HEK293 (cell line): Measurements from ENCODE around the gene NOB1.

ENCODE experiments used
- PBX3 ChIP-seq: sonication (generic); formaldehyde crosslinking; IDR thresholded peaks from 2 replicates; pipeline ENCODE4 v1.8.1; 2022; ENCODE audit warnings: mild to moderate bottlenecking, moderate library complexity, missing genetic modification reagents
- SALL2 ChIP-seq: fragments of 450-650 bp; formaldehyde crosslinking; IDR thresholded peaks from 2 replicates; pipeline ENCODE4 v1.5.0; 2017; ENCODE audit warnings: missing biosample characterization, mild to moderate bottlenecking, missing genetic modification characterization, borderline replicate concordance
- SP2 ChIP-seq: fragments of 450-650 bp; formaldehyde crosslinking; IDR thresholded peaks from 2 replicates; pipeline ENCODE4 v1.5.1; 2016; ENCODE audit warnings: missing biosample characterization, missing genetic modification characterization
- TCF7L2 ChIP-seq: IDR thresholded peaks from 2 replicates; pipeline ENCODE4 v1.6.1; 2011; ENCODE audit warnings: low read depth, mild to moderate bottlenecking, inconsistent platforms, low read length, moderate library complexity, borderline replicate concordance
- YY1 ChIP-seq: fragments of 450-650 bp; formaldehyde crosslinking; IDR thresholded peaks from 2 replicates; pipeline ENCODE4 v1.5.1; 2018; ENCODE audit warnings: missing biosample characterization, missing genetic modification characterization
- ZFHX2 ChIP-seq: fragments of 450-650 bp; formaldehyde crosslinking; conservative IDR thresholded peaks from 2 replicates; pipeline ENCODE4 v1.5.1; 2016; ENCODE audit warnings: missing biosample characterization, missing genetic modification characterization
- ZFP3 ChIP-seq: fragments of 450-650 bp; formaldehyde crosslinking; IDR thresholded peaks from 2 replicates; pipeline ENCODE4 v1.5.1; 2016; ENCODE audit warnings: low read depth, missing biosample characterization, missing genetic modification characterization
- ZIC2 ChIP-seq: fragments of 450-650 bp; formaldehyde crosslinking; IDR thresholded peaks from 2 replicates; pipeline ENCODE4 v1.5.1; 2016; ENCODE audit warnings: missing biosample characterization, missing genetic modification characterization
- ZNF423 ChIP-seq: fragments of 450-650 bp; formaldehyde crosslinking; IDR thresholded peaks from 2 replicates; pipeline ENCODE4 v1.5.1; 2016; ENCODE audit warnings: missing biosample characterization, missing genetic modification characterization
- ZNF585B ChIP-seq: fragments of 450-650 bp; formaldehyde crosslinking; IDR thresholded peaks from 2 replicates; pipeline ENCODE4 v1.5.1; 2016; ENCODE audit warnings: missing biosample characterization, missing genetic modification characterization
- ZNF747 ChIP-seq: fragments of 450-650 bp; formaldehyde crosslinking; IDR thresholded peaks from 2 replicates; pipeline ENCODE4 v1.5.1; 2016; ENCODE audit warnings: missing biosample characterization, missing genetic modification characterization
- TF ChIP-seq, protein P1 (sequence below): fragments of 450-650 bp; formaldehyde crosslinking; IDR thresholded peaks from 2 replicates; pipeline ENCODE4 v1.5.1; 2016; ENCODE audit warnings: missing biosample characterization, missing genetic modification characterization
- TF ChIP-seq, protein P2 (sequence below): fragments of 450-650 bp; IDR thresholded peaks from 2 replicates; pipeline ENCODE4 v1.5.1; 2018; ENCODE audit warnings: missing biosample characterization, mild to moderate bottlenecking, missing genetic modification characterization
- TF ChIP-seq, protein P3 (sequence below): fragments of 450-650 bp; formaldehyde crosslinking; IDR thresholded peaks from 2 replicates; pipeline ENCODE4 v1.5.0; 2017; ENCODE audit warnings: missing biosample characterization, missing genetic modification characterization, borderline replicate concordance

DNA sequence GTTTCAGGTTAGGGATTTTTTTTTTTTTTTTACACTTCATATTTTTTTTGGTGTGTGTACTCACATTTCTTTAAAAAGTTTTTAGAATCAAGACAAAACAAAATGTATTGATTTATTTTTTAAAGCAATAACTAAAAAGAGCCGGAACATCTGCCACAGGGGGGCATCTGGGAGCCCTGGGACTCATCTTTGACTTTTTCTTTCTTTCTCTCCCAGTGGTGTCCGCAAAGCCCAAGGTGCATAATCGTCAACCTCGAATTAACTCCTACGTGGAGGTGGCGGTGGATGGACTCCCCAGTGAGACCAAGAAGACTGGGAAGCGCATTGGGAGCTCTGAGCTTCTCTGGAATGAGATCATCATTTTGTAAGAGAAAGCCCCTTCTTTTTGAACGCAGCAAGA is 43.7 kb upstream of the NOB1 start:
- no peak for TF ChIP-seq ZFP3 (tag by site-specific recombination)
- TF ChIP-seq, protein P1, sequence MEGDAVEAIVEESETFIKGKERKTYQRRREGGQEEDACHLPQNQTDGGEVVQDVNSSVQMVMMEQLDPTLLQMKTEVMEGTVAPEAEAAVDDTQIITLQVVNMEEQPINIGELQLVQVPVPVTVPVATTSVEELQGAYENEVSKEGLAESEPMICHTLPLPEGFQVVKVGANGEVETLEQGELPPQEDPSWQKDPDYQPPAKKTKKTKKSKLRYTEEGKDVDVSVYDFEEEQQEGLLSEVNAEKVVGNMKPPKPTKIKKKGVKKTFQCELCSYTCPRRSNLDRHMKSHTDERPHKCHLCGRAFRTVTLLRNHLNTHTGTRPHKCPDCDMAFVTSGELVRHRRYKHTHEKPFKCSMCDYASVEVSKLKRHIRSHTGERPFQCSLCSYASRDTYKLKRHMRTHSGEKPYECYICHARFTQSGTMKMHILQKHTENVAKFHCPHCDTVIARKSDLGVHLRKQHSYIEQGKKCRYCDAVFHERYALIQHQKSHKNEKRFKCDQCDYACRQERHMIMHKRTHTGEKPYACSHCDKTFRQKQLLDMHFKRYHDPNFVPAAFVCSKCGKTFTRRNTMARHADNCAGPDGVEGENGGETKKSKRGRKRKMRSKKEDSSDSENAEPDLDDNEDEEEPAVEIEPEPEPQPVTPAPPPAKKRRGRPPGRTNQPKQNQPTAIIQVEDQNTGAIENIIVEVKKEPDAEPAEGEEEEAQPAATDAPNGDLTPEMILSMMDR (tag by site-specific recombination), result no peak
- TF ChIP-seq ZIC2 (tag by site-specific recombination), result no peak
- TF ChIP-seq PBX3 (CRISPR knock-in tag), result no peak
- TF ChIP-seq YY1 (tag by site-specific recombination), result no peak
- TF ChIP-seq ZNF747, result no peak
- TF ChIP-seq, protein P2, sequence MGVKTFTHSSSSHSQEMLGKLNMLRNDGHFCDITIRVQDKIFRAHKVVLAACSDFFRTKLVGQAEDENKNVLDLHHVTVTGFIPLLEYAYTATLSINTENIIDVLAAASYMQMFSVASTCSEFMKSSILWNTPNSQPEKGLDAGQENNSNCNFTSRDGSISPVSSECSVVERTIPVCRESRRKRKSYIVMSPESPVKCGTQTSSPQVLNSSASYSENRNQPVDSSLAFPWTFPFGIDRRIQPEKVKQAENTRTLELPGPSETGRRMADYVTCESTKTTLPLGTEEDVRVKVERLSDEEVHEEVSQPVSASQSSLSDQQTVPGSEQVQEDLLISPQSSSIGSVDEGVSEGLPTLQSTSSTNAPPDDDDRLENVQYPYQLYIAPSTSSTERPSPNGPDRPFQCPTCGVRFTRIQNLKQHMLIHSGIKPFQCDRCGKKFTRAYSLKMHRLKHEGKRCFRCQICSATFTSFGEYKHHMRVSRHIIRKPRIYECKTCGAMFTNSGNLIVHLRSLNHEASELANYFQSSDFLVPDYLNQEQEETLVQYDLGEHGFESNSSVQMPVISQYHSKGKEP (tag by site-specific recombination), result no peak
- no peak for TF ChIP-seq SALL2 (tag by site-specific recombination)
- TF ChIP-seq ZFHX2, result no peak
- no peak for TF ChIP-seq ZNF423 (tag by site-specific recombination)
- no peak for TF ChIP-seq SP2 (tag by site-specific recombination)
- TF ChIP-seq ZNF585B (tag by site-specific recombination), result no peak
- TF ChIP-seq, protein P3, sequence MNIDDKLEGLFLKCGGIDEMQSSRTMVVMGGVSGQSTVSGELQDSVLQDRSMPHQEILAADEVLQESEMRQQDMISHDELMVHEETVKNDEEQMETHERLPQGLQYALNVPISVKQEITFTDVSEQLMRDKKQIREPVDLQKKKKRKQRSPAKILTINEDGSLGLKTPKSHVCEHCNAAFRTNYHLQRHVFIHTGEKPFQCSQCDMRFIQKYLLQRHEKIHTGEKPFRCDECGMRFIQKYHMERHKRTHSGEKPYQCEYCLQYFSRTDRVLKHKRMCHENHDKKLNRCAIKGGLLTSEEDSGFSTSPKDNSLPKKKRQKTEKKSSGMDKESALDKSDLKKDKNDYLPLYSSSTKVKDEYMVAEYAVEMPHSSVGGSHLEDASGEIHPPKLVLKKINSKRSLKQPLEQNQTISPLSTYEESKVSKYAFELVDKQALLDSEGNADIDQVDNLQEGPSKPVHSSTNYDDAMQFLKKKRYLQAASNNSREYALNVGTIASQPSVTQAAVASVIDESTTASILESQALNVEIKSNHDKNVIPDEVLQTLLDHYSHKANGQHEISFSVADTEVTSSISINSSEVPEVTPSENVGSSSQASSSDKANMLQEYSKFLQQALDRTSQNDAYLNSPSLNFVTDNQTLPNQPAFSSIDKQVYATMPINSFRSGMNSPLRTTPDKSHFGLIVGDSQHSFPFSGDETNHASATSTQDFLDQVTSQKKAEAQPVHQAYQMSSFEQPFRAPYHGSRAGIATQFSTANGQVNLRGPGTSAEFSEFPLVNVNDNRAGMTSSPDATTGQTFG, result no peak
- no peak for TF ChIP-seq TCF7L2
